Thyroid gland (tissue), 4 donors: ENCODE data around the gene MMD. TPM values are rescaled to one million over a fixed set of nuclear protein-coding genes. Genes with fewer than 3 reads are reported as not detected.

ENCODE experiments used
- DNase-seq, 2 donors: peaks; one replicate each; pipeline ENCODE4 v3.0.0-alpha.2; 2019
- H3K27ac ChIP-seq, 3 donors: fragments of 200-600 bp; sonication (generic); 1 replicate in 2 of 3; 2 replicates in 1 of 3; pipeline ENCODE4 v1.5.1; 2016 to 2019; ENCODE audit warnings: mild to moderate bottlenecking in 1 of 3, moderate library complexity in 1 of 3
- H3K27me3 ChIP-seq: fragments of 200-600 bp; sonication (generic); one replicate; pipeline ENCODE4 v1.5.1; 2019
- H3K36me3 ChIP-seq, 2 donors: fragments of 200-600 bp; sonication (generic); one replicate each; pipeline ENCODE4 v1.5.1; 2016 to 2019
- H3K4me1 ChIP-seq, 2 donors: fragments of 200-600 bp; sonication (generic); one replicate each; pipeline ENCODE4 v1.5.1; 2017 to 2019
- H3K4me3 ChIP-seq, 3 donors: fragments of 200-600 bp; sonication (generic); replicated peaks in 1 of 3; 1 replicate in 2 of 3; 2 replicates in 1 of 3; pipeline ENCODE4 v1.5.1; 2016; ENCODE audit warnings: mild to moderate bottlenecking in 1 of 3
- H3K9me3 ChIP-seq: fragments of 200-600 bp; sonication (generic); one replicate; pipeline ENCODE4 v1.5.1; 2017
- CTCF ChIP-seq, 6 experiments: fragments of 200-600 bp in 3 of 6; fragments of 450-650 bp in 3 of 6; sonication (generic) in 3 of 6; IDR thresholded peaks; one replicate each; pipeline ENCODE4 v1.5.1; 2016 to 2019; ENCODE audit warnings: antibody characterized with exemption in 6 of 6, mild to moderate bottlenecking in 2 of 6, inconsistent platforms in 1 of 6, moderate library complexity in 1 of 6
- POLR2A ChIP-seq, 2 donors: fragments of 450-650 bp; IDR thresholded peaks; one replicate each; pipeline ENCODE4 v1.6.1; 2017; ENCODE audit warnings: antibody characterized with exemption in 2 of 2, mild to moderate bottlenecking in 2 of 2, moderate library complexity in 1 of 2
- WGBS, 2 donors: methylation state at CpG; one replicate each; pipeline ENCODE4 v1.1.5; 2017; 5-methylcytosine and 5-hydroxymethylcytosine counted together
- intact Hi-C: fragments of 100-400 bp; cut with DNase I; formaldehyde crosslinking; loops from one replicate; pipeline ENCODE4 v1.15.1; 2023
- total RNA-seq, 4 donors: library from RNA; depleted of rRNA; stranded (reverse); fragments of >200 nt; gene quantifications; one replicate each; pipeline ENCODE4 v1.2.3, GENCODE V29; 2016

MMD gene
- total RNA-seq, 4 donors from 2014 or later, result 8.9 to 21.9 (median 15.3) TPM

GRCh38 chr17:55454906-55455474 lies 33.4 kb upstream of the MMD start:
- intact Hi-C loops, result no loop called here
- WGBS, 2 donors, result 80 to 88% methylated on average over 4 of the region's 4 CpGs
- no peak overlapping the region for H3K4me3 ChIP-seq

DNA sequence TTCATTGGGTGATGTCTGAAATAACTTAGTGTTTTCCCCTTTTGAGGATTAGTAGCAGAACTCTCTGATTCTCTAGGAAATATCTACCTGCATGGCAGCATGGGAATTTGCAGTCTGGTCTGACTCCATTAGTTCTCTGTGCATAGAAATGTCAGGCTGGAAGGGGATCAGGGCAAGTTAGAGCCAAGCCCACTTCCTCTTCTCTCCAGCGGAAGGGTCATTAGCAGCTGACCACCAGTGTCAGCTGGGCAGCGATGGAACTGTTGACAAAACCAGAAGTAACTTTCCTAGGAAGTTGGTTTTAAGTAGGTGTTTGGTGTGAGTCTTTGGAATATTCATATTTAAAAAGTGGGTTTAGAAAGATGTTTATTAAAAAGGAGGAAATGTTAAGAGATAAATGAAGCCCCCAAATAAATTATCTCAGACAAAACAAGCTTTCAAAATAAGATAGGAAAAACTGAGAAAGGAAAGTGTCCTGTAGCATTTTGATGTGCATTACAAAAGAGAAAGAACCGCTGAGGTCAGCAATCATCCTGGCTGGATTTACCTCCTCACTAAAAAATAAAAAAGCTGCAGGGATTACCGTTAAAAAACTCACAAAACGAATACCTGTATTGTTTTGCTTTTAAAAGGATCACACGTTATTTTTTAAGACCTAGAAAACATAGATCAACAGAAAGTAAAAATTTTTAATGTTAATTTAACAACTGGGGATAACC lies 32.4 kb upstream of the MMD start:
- Histone ChIP-seq H3K36me3 (no peaks in the 10 kb centered on the region), H3K9me3 (no peaks in the 10 kb centered on the region), H3K27ac (no peak overlapping the region), H3K27me3 (no peaks in the 10 kb centered on the region), H3K4me3 (no peak overlapping the region), H3K4me1 (peaks cover 0 to 11% of the 10 kb centered on the region in 2 donors)
- intact Hi-C loops, result no loop called here
- DNase-seq, result no peak
- WGBS, 2 donors, result 50 to 61% methylated on average over 6 of the region's 6 CpGs
- TF ChIP-seq CTCF (IDR thresholded peaks at IDR 0.05), result no peak
- TF ChIP-seq POLR2A (IDR thresholded peaks at IDR 0.05), result no peak

More at GRCh38 chr17:55454906-55455474, 33.4 kb upstream of the MMD start:
- Histone ChIP-seq H3K4me1 (peaks cover 0 to 11% of the 10 kb centered on the region in 2 donors), H3K9me3 (no peaks in the 10 kb centered on the region), H3K36me3 (no peaks in the 10 kb centered on the region), H3K27me3 (no peaks in the 10 kb centered on the region), H3K27ac (no peak overlapping the region)
- no peak for DNase-seq
- TF ChIP-seq POLR2A (IDR thresholded peaks at IDR 0.05), result no peak
- TF ChIP-seq CTCF (IDR thresholded peaks at IDR 0.05), result no peak

DNA sequence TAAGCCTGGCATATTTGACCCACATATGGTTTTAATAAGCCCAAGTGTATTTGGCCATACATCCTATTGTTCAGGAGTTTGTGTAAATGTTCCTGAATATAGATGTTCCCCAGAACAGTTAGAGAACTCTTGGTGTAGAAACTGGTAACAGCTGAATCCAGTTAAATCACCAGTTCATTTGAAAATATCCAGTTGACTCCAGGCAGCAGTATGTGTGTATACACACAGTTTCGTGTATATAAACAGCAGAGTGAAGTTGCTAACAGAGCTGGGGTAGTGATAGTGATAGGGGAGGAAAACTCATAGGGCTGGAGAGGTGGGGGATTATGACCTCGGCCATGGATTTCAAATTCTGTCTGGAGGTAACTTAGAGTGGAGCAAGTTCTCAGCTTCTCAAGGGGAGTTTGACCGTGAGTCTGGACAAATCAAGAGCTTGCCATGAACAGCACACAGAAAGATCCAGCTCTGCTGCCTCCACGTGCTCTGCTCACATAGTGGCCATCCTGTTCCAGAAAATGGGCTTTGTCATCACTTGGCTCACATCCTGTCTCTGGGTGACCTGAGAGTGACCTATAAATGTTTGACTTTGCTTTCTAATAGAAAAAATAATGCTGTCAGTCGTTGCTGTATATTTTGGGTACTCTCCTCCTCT lies 30.6 kb upstream of the MMD start:
- H3K27ac ChIP-seq, result peak overlapping the region in 2 of 3 donors; percentile 2 to 3
- H3K4me1 ChIP-seq, result peaks cover 0 to 11% of the 10 kb centered on the region in 2 donors
- intact Hi-C loops, result no loop called here
- no peak for TF ChIP-seq POLR2A (IDR thresholded peaks at IDR 0.05)
- no peak for TF ChIP-seq CTCF (IDR thresholded peaks at IDR 0.05)
- no peak overlapping the region for H3K4me3 ChIP-seq
- no peaks in the 10 kb centered on the region for H3K27me3 ChIP-seq
- no peaks in the 10 kb centered on the region for H3K36me3 ChIP-seq
- H3K9me3 ChIP-seq, result no peaks in the 10 kb centered on the region
- DNase-seq, result peak; percentile 18 to 20
- 64 to 66% methylated on average over 5 of the region's 5 CpGs for WGBS, 2 donors

GRCh38 chr17:55451758-55452138 lies 30.1 kb upstream of the MMD start:
- no peaks in the 10 kb centered on the region for H3K36me3 ChIP-seq
- H3K27me3 ChIP-seq, result no peaks in the 10 kb centered on the region
- peak overlapping the region in 1 of 3 donors; percentile 3 for H3K27ac ChIP-seq
- no peak for TF ChIP-seq CTCF (IDR thresholded peaks at IDR 0.05)
- no peak for TF ChIP-seq POLR2A (IDR thresholded peaks at IDR 0.05)
- H3K4me1 ChIP-seq, result peaks cover 0 to 11% of the 10 kb centered on the region in 2 donors
- H3K4me3 ChIP-seq, result no peak overlapping the region
- H3K9me3 ChIP-seq, result no peaks in the 10 kb centered on the region
- WGBS, 2 donors, result 95 to 98% methylated on average over 2 of the region's 2 CpGs
- intact Hi-C loops, result no loop called here
- no peak for DNase-seq

GRCh38 chr17:55451203-55451641 lies 29.6 kb upstream of the MMD start:
- peak in 1 of 2 donors; percentile 10 for DNase-seq
- intact Hi-C loops, result no loop called here
- TF ChIP-seq CTCF (IDR thresholded peaks at IDR 0.05) (no peak), POLR2A (IDR thresholded peaks at IDR 0.05) (no peak)
- Histone ChIP-seq H3K36me3 (no peaks in the 10 kb centered on the region), H3K4me3 (no peak overlapping the region), H3K9me3 (no peaks in the 10 kb centered on the region), H3K27me3 (no peaks in the 10 kb centered on the region), H3K27ac (no peak overlapping the region), H3K4me1 (peaks cover 0 to 11% of the 10 kb centered on the region in 2 donors)
- WGBS, 2 donors, result 87 to 88% methylated on average over 1 of the region's 1 CpG
